Neural progenitor cell (in vitro differentiated cells): Measurements from ENCODE around the gene AGK. TPM values are rescaled to one million over a fixed set of nuclear protein-coding genes. Genes with fewer than 3 reads are reported as not detected.
A peak's percentile ranks its signal among the peaks of the same experiment; 100 is the strongest.

Experiments used
- DNase-seq: peaks from one replicate; pipeline ENCODE4 v3.0.0-alpha.2; 2016; ENCODE audit warnings: low spot score
- H2AFZ ChIP-seq: fragments of 200-600 bp; sonication (generic); replicated peaks from 2 replicates; pipeline ENCODE4 v1.6.1; 2016; ENCODE audit warnings: antibody characterized with exemption
- H3F3A ChIP-seq: fragments of 200-600 bp; sonication (generic); 2 replicates; pipeline ENCODE4 v1.6.1; 2016; ENCODE audit warnings: antibody characterized with exemption, low read depth
- H3K27ac ChIP-seq: fragments of 200-600 bp; sonication (generic); 2 replicates; pipeline ENCODE4 v1.5.1; 2016; ENCODE audit warnings: mild to moderate bottlenecking
- H3K27me3 ChIP-seq: fragments of 200-600 bp; sonication (generic); 2 replicates; pipeline ENCODE4 v1.6.1; 2016; ENCODE audit warnings: mild to moderate bottlenecking, moderate library complexity
- H3K36me3 ChIP-seq: fragments of 200-600 bp; sonication (generic); 2 replicates; pipeline ENCODE4 v1.5.1; 2016
- H3K4me1 ChIP-seq: fragments of 200-600 bp; sonication (generic); 2 replicates; pipeline ENCODE4 v1.6.1; 2016; ENCODE audit warnings: mixed run types
- H3K4me2 ChIP-seq: fragments of 200-600 bp; sonication (generic); 2 replicates; pipeline ENCODE4 v1.6.1; 2016
- H3K4me3 ChIP-seq: fragments of 200-600 bp; sonication (generic); 2 replicates; pipeline ENCODE4 v1.5.1; 2016
- H3K79me2 ChIP-seq: fragments of 200-600 bp; sonication (generic); 2 replicates; pipeline ENCODE4 v1.6.1; 2016; ENCODE audit warnings: low read depth
- H3K9ac ChIP-seq: fragments of 200-600 bp; sonication (generic); 2 replicates; pipeline ENCODE4 v1.6.1; 2016
- H3K9me3 ChIP-seq: fragments of 200-600 bp; sonication (generic); 2 replicates; pipeline ENCODE4 v1.5.1; 2016; ENCODE audit warnings: low read depth
- H4K20me1 ChIP-seq: fragments of 200-600 bp; sonication (generic); 2 replicates; pipeline ENCODE4 v1.6.1; 2016; ENCODE audit warnings: low read depth
- H3K27ac Mint-ChIP-seq: 3 replicates; pipeline ENCODE4 v1.8.0; 2021; ENCODE audit warnings: mixed read lengths
- H3K27me3 Mint-ChIP-seq: 2 replicates; pipeline ENCODE4 v1.8.0; 2022; ENCODE audit warnings: low read depth, mild to moderate bottlenecking, inconsistent platforms, moderate library complexity, mixed read lengths; ENCODE audit not compliant: insufficient read depth
- H3K36me3 Mint-ChIP-seq: 3 replicates; pipeline ENCODE4 v1.8.0; 2021; ENCODE audit warnings: mixed read lengths
- H3K4me1 Mint-ChIP-seq: 3 replicates; pipeline ENCODE4 v1.8.0; 2021; ENCODE audit warnings: mixed read lengths
- H3K4me3 Mint-ChIP-seq: 3 replicates; pipeline ENCODE4 v1.8.0; 2021; ENCODE audit warnings: mild to moderate bottlenecking, moderate library complexity, mixed read lengths
- H3K9me3 Mint-ChIP-seq: 3 replicates; pipeline ENCODE4 v1.8.0; 2020; ENCODE audit warnings: mixed read lengths
- EZH2 ChIP-seq: fragments of 200-600 bp; sonication (generic); IDR thresholded peaks from 2 replicates; pipeline ENCODE4 v1.6.1; 2017; ENCODE audit warnings: antibody characterized with exemption, mild to moderate bottlenecking, moderate library complexity
- EZH2phosphoT487 ChIP-seq: fragments of 200-600 bp; sonication (generic); IDR thresholded peaks from 2 replicates; pipeline ENCODE4 v1.6.1; 2017; ENCODE audit warnings: antibody characterized with exemption
- total RNA-seq: library from RNA; depleted of rRNA; stranded (reverse); fragments of >200 nt; gene quantifications from 2 replicates; pipeline ENCODE4 v1.2.3, GENCODE V29; 2015; ENCODE audit warnings: low replicate concordance
- TF ChIP-seq, protein P1 (sequence below): fragments of 200-600 bp; sonication (generic); IDR thresholded peaks from 2 replicates; pipeline ENCODE4 v1.5.1; 2017; ENCODE audit warnings: antibody characterized with exemption, mild to moderate bottlenecking

AGK gene
- total RNA-seq, 1 donor from 2014 or later: 42.6 TPM

- Histone ChIP-seq H3K9ac (no peak overlapping the region), H3K27me3 (peaks cover 24% of the 10 kb centered on the region), H3K4me2 (no peak overlapping the region), H3K27ac (no peak overlapping the region), H3K36me3 (no peaks in the 10 kb centered on the region), H3K4me1 (peaks cover 11% of the 10 kb centered on the region), H3F3A (peaks cover 12% of the 10 kb centered on the region), H3K79me2 (peaks cover 17% of the 10 kb centered on the region), H4K20me1 (peaks cover 39% of the 10 kb centered on the region), H3K9me3 (no peaks in the 10 kb centered on the region), H3K4me3 (no peak overlapping the region), H2AFZ (no peak overlapping the region)
- TF ChIP-seq EZH2phosphoT487: no peak
- TF ChIP-seq, protein P1, sequence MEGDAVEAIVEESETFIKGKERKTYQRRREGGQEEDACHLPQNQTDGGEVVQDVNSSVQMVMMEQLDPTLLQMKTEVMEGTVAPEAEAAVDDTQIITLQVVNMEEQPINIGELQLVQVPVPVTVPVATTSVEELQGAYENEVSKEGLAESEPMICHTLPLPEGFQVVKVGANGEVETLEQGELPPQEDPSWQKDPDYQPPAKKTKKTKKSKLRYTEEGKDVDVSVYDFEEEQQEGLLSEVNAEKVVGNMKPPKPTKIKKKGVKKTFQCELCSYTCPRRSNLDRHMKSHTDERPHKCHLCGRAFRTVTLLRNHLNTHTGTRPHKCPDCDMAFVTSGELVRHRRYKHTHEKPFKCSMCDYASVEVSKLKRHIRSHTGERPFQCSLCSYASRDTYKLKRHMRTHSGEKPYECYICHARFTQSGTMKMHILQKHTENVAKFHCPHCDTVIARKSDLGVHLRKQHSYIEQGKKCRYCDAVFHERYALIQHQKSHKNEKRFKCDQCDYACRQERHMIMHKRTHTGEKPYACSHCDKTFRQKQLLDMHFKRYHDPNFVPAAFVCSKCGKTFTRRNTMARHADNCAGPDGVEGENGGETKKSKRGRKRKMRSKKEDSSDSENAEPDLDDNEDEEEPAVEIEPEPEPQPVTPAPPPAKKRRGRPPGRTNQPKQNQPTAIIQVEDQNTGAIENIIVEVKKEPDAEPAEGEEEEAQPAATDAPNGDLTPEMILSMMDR: no peak
- no peak for TF ChIP-seq EZH2
- peaks cover 2% of the 10 kb centered on the region for H3K27me3 Mint-ChIP-seq
- H3K4me3 Mint-ChIP-seq: no peak overlapping the region
- no peaks in the 10 kb centered on the region for H3K9me3 Mint-ChIP-seq
- peaks cover 43% of the 10 kb centered on the region for H3K4me1 Mint-ChIP-seq
- peaks cover 3% of the 10 kb centered on the region for H3K36me3 Mint-ChIP-seq
- no peak overlapping the region for H3K27ac Mint-ChIP-seq
- DNase-seq: no peak
These were observed 147.2 kb downstream of the AGK start for GRCh38 chr7:141698247-141699015.

DNA sequence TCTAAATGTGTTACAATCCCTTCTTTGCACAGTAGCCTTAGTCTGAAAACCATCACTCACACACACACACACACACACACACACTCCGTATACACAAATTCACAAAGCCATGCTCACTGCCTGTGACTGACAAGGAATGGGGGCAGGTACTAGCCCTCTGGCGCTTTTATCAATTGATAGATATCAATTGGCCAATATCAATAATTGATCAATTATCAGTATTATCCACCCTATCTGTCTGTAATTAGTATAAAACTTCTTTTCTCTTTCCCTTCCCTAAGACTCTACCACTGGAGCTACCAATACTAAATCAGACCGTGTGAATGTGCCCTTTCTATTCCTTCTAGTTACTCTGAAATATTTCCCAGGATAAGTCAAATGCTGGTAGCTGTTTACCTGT lies 148.7 kb downstream of the AGK start:
- TF ChIP-seq EZH2: no peak
- TF ChIP-seq, protein P1: no peak
- TF ChIP-seq EZH2phosphoT487: no peak
- H3F3A ChIP-seq: peaks cover 12% of the 10 kb centered on the region
- Mint-ChIP-seq H3K27ac (no peak overlapping the region), H3K27me3 (peaks cover 2% of the 10 kb centered on the region), H3K9me3 (no peaks in the 10 kb centered on the region), H3K4me1 (peaks cover 49% of the 10 kb centered on the region), H3K4me3 (peak overlapping the region; percentile 92), H3K36me3 (no peaks in the 10 kb centered on the region)
- no peak overlapping the region for H3K4me2 ChIP-seq
- H4K20me1 ChIP-seq: peaks cover 39% of the 10 kb centered on the region
- no peak for DNase-seq
- H3K4me3 ChIP-seq: no peak overlapping the region
- no peaks in the 10 kb centered on the region for H3K9me3 ChIP-seq
- H3K79me2 ChIP-seq: peaks cover 15% of the 10 kb centered on the region
- H3K4me1 ChIP-seq: peaks cover 22% of the 10 kb centered on the region
- no peak overlapping the region for H3K27ac ChIP-seq
- no peak overlapping the region for H3K9ac ChIP-seq
- no peaks in the 10 kb centered on the region for H3K36me3 ChIP-seq
- no peak overlapping the region for H2AFZ ChIP-seq
- peaks cover 31% of the 10 kb centered on the region for H3K27me3 ChIP-seq

GRCh38 chr7:141700296-141700847 lies 149.2 kb downstream of the AGK start:
- Mint-ChIP-seq H3K36me3 (no peaks in the 10 kb centered on the region), H3K4me3 (peak overlapping the region; percentile 92), H3K4me1 (peaks cover 51% of the 10 kb centered on the region), H3K27me3 (peaks cover 2% of the 10 kb centered on the region), H3K9me3 (no peaks in the 10 kb centered on the region), H3K27ac (no peak overlapping the region)
- Histone ChIP-seq H3K36me3 (no peaks in the 10 kb centered on the region), H3K4me1 (peaks cover 26% of the 10 kb centered on the region), H3F3A (peaks cover 12% of the 10 kb centered on the region), H4K20me1 (peaks cover 39% of the 10 kb centered on the region), H3K27me3 (peaks cover 31% of the 10 kb centered on the region), H3K4me2 (peak overlapping the region; percentile 89), H3K9ac (no peak overlapping the region), H3K79me2 (peaks cover 15% of the 10 kb centered on the region), H3K27ac (no peak overlapping the region), H3K9me3 (no peaks in the 10 kb centered on the region), H3K4me3 (peak overlapping the region; percentile 89), H2AFZ (no peak overlapping the region)
- no peak for TF ChIP-seq EZH2
- TF ChIP-seq, protein P1: no peak
- no peak for TF ChIP-seq EZH2phosphoT487
- no peak for DNase-seq
